ENCODE measurements around the gene ERICH3. TPM values are rescaled to one million over a fixed set of nuclear protein-coding genes. Genes with fewer than 3 reads are reported as not detected.
"Not testable (repeated sequence)": the region's sequence is repeated elsewhere in the genome, so short reads cannot be mapped to it uniquely, and the experiment has no call there.

Gene ERICH3
- total RNA-seq, 1 donor from 2014 or later: not detected

- intact Hi-C loops (cut with micrococcal nuclease): no loop called here
- ATAC-seq (no peak), DNase-seq (no peak)
These were observed 10.1 kb upstream of the ERICH3 start for GRCh38 chr1:74683656-74684055.

DNA sequence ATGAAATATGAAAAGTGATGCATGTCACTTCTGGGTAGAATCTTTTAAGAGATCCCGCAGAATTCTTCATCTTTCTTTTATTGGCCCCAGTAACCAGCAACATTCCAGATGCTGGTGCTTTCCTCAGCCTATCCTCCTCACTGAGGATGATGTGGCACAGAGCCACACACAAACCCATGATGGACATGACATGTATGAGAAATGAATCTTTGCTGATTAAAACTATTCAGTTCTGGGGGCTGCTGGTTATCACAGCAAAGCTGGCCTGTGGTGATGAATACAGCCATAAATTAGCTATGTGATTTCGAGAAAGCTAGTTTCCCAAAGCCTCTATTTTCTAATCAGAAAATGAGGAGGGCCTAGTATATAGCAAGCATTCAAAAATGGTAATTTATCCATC is 8.3 kb upstream of the ERICH3 start:
- no peak for ATAC-seq
- DNase-seq: no peak
- intact Hi-C loops (cut with micrococcal nuclease): no loop called here

DNA sequence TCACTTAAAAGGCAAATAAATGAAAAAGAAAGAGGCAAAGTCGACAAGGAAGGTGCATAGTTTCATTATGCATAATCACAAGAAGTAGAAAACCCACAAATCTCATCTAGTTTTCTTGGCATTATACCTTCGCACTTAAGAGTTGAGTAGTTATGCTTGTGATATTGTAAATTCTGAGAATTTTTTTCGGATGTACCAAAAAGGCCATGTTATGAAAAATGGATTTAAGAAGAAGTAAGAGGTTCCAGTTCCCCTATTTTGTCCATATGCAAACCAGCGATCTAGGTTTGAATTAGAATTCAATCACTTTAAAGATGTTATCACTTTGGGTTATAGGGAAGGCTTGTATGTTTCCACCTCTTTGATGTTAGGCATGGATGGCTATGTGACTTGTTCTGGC is 7.9 kb upstream of the ERICH3 start:
- no peak for ATAC-seq
- intact Hi-C loops (cut with micrococcal nuclease): no loop called here
- no peak for DNase-seq

GRCh38 chr1:74681001-74681400 is 7.4 kb upstream of the ERICH3 start:
- no peak for ATAC-seq
- no peak for DNase-seq
- intact Hi-C loops (cut with micrococcal nuclease): no loop called here

GRCh38 chr1:74679811-74680210 is 6.2 kb upstream of the ERICH3 start:
- ATAC-seq (no peak), DNase-seq (no peak)
- intact Hi-C loops (cut with micrococcal nuclease): no loop called here

- DNase-seq (no peak), ATAC-seq (no peak)
- intact Hi-C loops (cut with micrococcal nuclease): no loop called here
These were observed 4.3 kb upstream of the ERICH3 start for GRCh38 chr1:74677926-74678325.

DNA sequence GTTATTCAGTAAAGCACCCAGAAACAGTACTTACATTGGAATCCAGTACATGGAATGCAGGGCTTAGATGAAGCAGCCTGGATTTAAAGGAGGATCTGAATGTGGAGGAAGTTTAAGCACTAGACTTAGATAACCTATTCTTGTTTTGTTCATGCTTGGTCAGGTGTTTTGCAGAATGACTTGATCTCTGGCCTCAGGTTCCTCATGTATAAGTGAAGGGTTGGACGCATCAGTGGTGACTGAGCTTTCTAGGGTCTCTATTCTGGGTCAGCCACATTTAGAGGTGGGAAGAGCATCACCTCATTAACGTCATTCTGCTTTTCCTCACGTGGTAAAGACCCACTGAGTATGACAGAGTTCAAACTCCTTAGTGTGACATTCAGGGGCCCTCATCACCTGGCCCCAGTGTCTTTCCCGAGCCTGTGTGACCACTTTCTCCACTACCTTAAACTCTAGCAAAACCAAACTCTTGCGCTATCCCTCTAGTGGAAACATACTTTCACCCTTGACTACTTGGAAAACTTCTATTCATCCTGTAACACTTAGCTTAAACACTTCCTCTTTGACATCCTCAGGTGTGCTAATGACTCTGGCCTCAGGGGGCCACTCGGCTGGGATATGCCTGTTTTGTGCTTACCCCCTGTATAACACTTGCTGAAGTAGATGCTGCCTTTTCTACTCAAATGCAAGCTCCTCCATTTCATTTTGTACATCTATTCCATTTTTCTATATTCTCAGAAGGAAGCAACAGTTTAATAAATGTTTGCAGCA is 871 bp upstream of the ERICH3 start:
- DNase-seq: no peak
- ATAC-seq: no peak
- intact Hi-C loops (cut with micrococcal nuclease): no loop called here

GRCh38 chr1:74670866-74671265 is 2.7 kb downstream of the ERICH3 start:
- ATAC-seq: not testable (repeated sequence)

GRCh38 chr1:74654708-74655107 is 18.9 kb downstream of the ERICH3 start:
- ATAC-seq (no peak), DNase-seq (no peak)
- intact Hi-C loops (cut with micrococcal nuclease): no loop called here

More at GRCh38 chr1:74670866-74671265, 2.7 kb downstream of the ERICH3 start:
- DNase-seq; intact Hi-C loops (cut with micrococcal nuclease): not testable (repeated sequence)

DNA sequence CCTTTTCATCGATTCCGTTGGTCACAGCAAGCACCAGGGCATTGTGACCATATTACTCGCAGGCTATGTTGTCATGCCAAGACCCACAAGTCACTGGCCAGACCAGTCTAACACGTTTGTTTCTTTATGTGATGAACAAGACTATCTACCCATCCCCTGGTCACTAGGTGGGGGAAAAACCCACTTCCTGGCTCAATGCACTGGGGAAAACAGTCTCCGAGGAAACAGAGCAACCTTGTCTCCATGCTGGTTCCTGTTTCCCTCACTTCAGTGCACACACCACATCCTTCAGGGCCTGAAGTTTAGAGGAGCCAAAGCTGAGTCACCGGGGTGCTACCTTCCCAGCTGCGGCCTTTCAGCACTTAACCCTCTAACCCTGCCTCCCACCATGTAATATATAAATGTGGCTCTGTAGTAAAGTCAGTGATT is 20.9 kb downstream of the ERICH3 start:
- intact Hi-C loops (cut with micrococcal nuclease): no loop called here
- no peak for ATAC-seq

GRCh38 chr1:74650561-74650960 is 23.0 kb downstream of the ERICH3 start:
- ATAC-seq (no peak), DNase-seq (no peak)
- intact Hi-C loops (cut with micrococcal nuclease): no loop called here

More for the DNA sequence above, 20.9 kb downstream of the ERICH3 start:
- DNase-seq: no peak

- no peak for DNase-seq
- intact Hi-C loops (cut with micrococcal nuclease): no loop called here
- no peak for ATAC-seq
These were observed 31.7 kb downstream of the ERICH3 start for GRCh38 chr1:74641876-74642275.

GRCh38 chr1:74641161-74641560 is 32.4 kb downstream of the ERICH3 start:
- DNase-seq (no peak), ATAC-seq (no peak)
- intact Hi-C loops (cut with micrococcal nuclease): no loop called here

- intact Hi-C loops (cut with micrococcal nuclease): no loop called here
- no peak for DNase-seq
- no peak for ATAC-seq
These were observed 36.3 kb downstream of the ERICH3 start for GRCh38 chr1:74637296-74637695.

- ATAC-seq (no peak), DNase-seq (no peak)
- intact Hi-C loops (cut with micrococcal nuclease): no loop called here
These were observed 44.3 kb downstream of the ERICH3 start for GRCh38 chr1:74629283-74629682.

DNA sequence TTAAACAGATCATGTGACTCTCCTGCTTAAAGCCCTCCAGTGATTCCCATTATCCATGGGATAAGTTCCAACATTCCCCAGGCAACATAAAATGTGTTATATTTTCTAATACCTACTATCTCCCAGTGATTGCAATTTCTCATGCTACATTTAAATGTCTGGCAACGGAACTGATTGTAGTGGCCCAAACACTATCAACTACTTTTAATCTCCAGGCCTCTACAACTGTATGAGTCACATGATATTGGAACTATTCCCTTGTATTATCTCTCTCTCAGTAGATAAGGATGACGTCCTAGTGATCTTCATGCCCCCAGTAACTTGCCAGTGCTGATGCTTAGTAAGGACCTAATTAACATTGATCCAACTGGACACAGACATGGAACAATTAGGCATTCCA is 49.9 kb downstream of the ERICH3 start:
- no peak for ATAC-seq
- no peak for DNase-seq
- intact Hi-C loops (cut with micrococcal nuclease): no loop called here

GRCh38 chr1:74620242-74620641 is 53.4 kb downstream of the ERICH3 start:
- ATAC-seq: no peak
- intact Hi-C loops (cut with micrococcal nuclease): no loop called here
- no peak for DNase-seq

- ATAC-seq: no peak
- no peak for DNase-seq
- intact Hi-C loops (cut with micrococcal nuclease): no loop called here
These were observed 54.6 kb downstream of the ERICH3 start for GRCh38 chr1:74618974-74619373.

DNA sequence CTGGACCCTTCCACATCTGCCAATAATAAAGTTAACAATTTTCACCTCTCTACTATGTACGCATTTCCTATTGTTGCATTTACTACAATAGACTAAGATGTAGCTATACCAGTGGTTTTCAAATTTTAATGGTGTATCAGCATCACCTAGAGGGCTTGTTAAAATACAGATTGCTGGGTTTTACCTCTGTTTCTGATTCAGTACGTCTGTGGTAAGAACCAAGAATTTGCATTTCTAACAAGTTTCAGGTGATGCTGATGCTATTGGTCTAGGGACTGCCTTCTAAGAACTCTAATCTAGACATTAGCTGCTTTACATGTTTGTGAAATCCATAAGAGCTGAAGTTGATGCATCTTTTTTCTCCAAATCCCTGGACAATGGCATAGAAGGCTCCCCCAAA is 59.7 kb downstream of the ERICH3 start:
- intact Hi-C loops (cut with micrococcal nuclease): no loop called here
- no peak for ATAC-seq

GRCh38 chr1:74611887-74612286 is 61.7 kb downstream of the ERICH3 start:
- no peak for ATAC-seq
- intact Hi-C loops (cut with micrococcal nuclease): no loop called here
- no peak for DNase-seq

More for the DNA sequence above, 59.7 kb downstream of the ERICH3 start:
- DNase-seq: no peak

DNA sequence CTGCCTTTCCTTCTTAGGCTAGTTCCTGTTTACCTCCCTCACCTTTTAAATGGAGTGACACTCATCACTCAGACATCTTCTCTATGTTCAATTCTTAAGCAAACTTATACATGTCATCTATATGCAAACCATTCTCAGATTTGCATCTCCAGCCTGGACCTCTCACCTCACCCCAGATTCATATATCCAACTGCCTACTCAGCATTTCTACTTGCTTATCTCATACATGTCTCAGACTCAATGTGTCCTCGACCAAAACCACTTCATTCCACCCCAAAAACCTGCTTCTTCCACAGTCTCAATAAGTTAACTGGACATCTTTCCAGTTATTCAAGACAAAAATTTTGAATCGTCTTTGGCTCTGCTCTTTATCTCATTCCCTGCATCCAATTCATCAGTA is 62.6 kb downstream of the ERICH3 start:
- DNase-seq (no peak), ATAC-seq (no peak)
- intact Hi-C loops (cut with micrococcal nuclease): no loop called here

Data from left ventricle myocardium superior (tissue), 1 donor.